HEK293T (cell line): ENCODE measurements around the gene NDUFAF4.

ENCODE experiments used
- CTCF ChIA-PET: fragments of 350-600 bp; formaldehyde crosslinking; extraction: SDS; loops from one replicate; lab custom pipeline; 2021; ENCODE audit warnings: antibody characterized with exemption, inconsistent platforms; lab: Yijun Ruan, JAX
- POLR2A ChIA-PET: fragments of 350-600 bp; formaldehyde crosslinking; extraction: SDS; loops from one replicate; lab custom pipeline; 2020; ENCODE audit warnings: antibody characterized with exemption, inconsistent platforms; lab: Yijun Ruan, JAX
- DNase-seq: peaks from one replicate; pipeline ENCODE4 v3.0.0; 2012; ENCODE audit warnings: mixed read lengths; ENCODE audit errors: extremely low spot score
- ARNT ChIP-seq: fragments of 450-650 bp; IDR thresholded peaks from 2 replicates; pipeline ENCODE4 v1.6.1; 2017; ENCODE audit warnings: mild to moderate bottlenecking
- BHLHE40 ChIP-seq: fragments of 450-650 bp; IDR thresholded peaks from 2 replicates; pipeline ENCODE4 v1.6.1; 2016; ENCODE audit warnings: mild to moderate bottlenecking, moderate library complexity, borderline replicate concordance
- CTBP1 ChIP-seq: fragments of 450-650 bp; IDR thresholded peaks from 2 replicates; pipeline ENCODE4 v1.6.1; 2016; ENCODE audit warnings: borderline replicate concordance
- ELF4 ChIP-seq: fragments of 450-650 bp; IDR thresholded peaks from 2 replicates; pipeline ENCODE4 v1.6.1; 2017; ENCODE audit warnings: antibody characterized with exemption
- FOXA1 ChIP-seq: fragments of 450-650 bp; IDR thresholded peaks from 2 replicates; pipeline ENCODE4 v1.6.1; 2016; ENCODE audit warnings: mild to moderate bottlenecking
- FOXK2 ChIP-seq: fragments of 450-650 bp; IDR thresholded peaks from 2 replicates; pipeline ENCODE4 v1.6.1; 2016; ENCODE audit warnings: mild to moderate bottlenecking
- FOXM1 ChIP-seq: fragments of 450-650 bp; IDR thresholded peaks from 2 replicates; pipeline ENCODE4 v1.6.1; 2017; ENCODE audit warnings: mild to moderate bottlenecking, borderline replicate concordance
- HDGF ChIP-seq: fragments of 450-650 bp; IDR thresholded peaks from 2 replicates; pipeline ENCODE4 v1.6.1; 2017; ENCODE audit warnings: antibody characterized with exemption, borderline replicate concordance
- L3MBTL2 ChIP-seq: fragments of 450-650 bp; conservative IDR thresholded peaks from 2 replicates; pipeline ENCODE4 v1.6.1; 2016; ENCODE audit warnings: mild to moderate bottlenecking
- LEF1 ChIP-seq: fragments of 450-650 bp; IDR thresholded peaks from 2 replicates; pipeline ENCODE4 v1.6.1; 2017; ENCODE audit warnings: mild to moderate bottlenecking, borderline replicate concordance
- NFRKB ChIP-seq: fragments of 450-650 bp; IDR thresholded peaks from 2 replicates; pipeline ENCODE4 v1.6.1; 2016; ENCODE audit warnings: mild to moderate bottlenecking, moderate library complexity
- SP1 ChIP-seq: fragments of 450-650 bp; IDR thresholded peaks from 2 replicates; pipeline ENCODE4 v1.6.1; 2017
- SUZ12 ChIP-seq: fragments of 450-650 bp; IDR thresholded peaks from 2 replicates; pipeline ENCODE4 v1.6.1; 2016; ENCODE audit warnings: mild to moderate bottlenecking
- TARDBP ChIP-seq: fragments of 450-650 bp; IDR thresholded peaks from 2 replicates; pipeline ENCODE4 v1.6.1; 2016
- ZNF384 ChIP-seq: fragments of 450-650 bp; IDR thresholded peaks from 2 replicates; pipeline ENCODE4 v1.6.1; 2016
- TF ChIP-seq, protein P1 (sequence below): fragments of 450-650 bp; IDR thresholded peaks from 2 replicates; pipeline ENCODE4 v1.6.1; 2016

NDUFAF4 gene

DNA sequence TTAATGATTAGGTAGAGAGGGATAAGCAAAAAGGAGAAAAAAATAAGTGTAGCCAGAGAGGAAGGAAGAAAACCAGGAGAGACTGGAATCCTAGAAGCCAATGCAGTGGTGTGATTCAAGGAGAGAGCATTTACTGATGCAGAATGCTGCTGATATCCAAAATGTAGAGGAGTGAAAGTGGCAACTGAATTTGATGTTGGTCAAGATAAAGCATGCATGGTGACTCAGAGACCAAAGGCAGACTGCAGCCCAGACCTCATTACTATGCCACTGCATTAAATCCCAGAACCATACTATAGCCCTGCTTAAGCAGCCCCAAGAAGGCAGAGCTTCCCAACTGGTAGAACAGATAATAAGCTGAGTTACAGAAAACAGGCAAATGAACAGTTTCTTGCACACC lies 42.6 kb upstream of the NDUFAF4 start:
- POLR2A ChIA-PET: no interaction called here
- CTCF ChIA-PET: no interaction called here
- TF ChIP-seq SUZ12: no peak
- TF ChIP-seq CTBP1: no peak
- TF ChIP-seq HDGF: no peak
- no peak for TF ChIP-seq BHLHE40
- no peak for TF ChIP-seq SP1
- no peak for TF ChIP-seq FOXA1
- no peak for TF ChIP-seq TARDBP
- DNase-seq: no peak

DNA sequence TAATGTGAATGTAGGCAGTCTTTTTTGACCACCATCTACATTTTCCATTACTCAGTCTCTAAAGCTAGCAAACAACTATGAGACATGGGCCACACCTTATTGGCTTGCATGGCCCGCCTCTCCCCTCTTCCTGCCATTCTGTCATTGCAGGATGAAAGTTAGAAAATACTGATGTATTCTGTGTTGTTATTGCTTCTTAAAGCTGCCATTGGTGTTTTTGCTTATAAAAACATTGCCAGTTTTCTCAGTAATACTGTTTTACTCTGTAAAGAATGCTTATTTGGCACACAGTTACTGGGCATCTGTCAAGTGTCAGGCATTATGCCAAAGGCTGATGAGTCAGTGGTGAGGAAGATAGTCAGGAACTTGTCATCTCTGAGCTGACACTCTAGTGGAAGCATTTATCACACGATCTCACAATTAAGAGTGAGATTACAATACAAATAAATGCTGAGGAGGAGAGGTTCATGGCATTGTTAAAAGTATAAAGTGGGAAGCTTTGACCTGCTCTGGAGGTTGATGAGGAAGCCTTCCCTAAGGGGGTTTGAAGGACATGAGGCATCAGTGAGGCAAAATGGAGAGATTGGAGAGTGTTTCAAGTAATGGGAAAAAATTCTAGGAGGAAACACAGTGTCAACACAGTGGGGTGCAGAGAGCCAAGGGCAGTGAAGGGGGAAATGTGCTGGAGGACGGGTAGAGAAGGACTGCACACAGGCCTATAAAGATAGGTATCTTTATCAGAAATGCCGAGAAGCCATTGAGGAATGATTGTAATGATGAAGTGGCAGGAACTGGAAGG lies 41.5 kb upstream of the NDUFAF4 start:
- DNase-seq: no peak
- POLR2A ChIA-PET: no interaction called here
- TF ChIP-seq FOXA1: no peak
- CTCF ChIA-PET: no interaction called here

DNA sequence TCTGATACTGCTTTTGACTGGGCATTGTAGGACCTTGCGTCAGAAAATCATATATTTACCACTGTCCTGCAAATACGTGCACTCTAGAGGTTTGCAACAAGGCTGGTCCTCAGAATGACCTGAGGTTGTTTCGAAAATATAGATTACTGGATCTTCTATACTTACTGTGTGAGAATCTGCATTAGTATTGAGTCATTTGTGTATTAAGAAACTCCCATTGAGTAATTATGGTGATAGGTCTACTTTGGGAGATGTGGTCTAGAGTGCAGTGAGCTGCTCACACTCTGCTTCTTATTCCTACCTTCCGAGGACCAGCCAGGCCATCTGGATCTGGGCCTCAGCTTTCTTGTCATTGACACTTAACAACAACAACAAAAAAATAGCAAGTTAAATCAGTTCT lies 36.4 kb upstream of the NDUFAF4 start:
- no peak for DNase-seq
- TF ChIP-seq LEF1 (no peak), HDGF (no peak), FOXK2 (no peak), ZNF384 (no peak), ELF4 (no peak), FOXM1 (no peak), ARNT (no peak), BHLHE40 (no peak), FOXA1 (no peak), NFRKB (no peak), SUZ12 (no peak), CTBP1 (no peak), TARDBP (no peak)
- TF ChIP-seq, protein P1, sequence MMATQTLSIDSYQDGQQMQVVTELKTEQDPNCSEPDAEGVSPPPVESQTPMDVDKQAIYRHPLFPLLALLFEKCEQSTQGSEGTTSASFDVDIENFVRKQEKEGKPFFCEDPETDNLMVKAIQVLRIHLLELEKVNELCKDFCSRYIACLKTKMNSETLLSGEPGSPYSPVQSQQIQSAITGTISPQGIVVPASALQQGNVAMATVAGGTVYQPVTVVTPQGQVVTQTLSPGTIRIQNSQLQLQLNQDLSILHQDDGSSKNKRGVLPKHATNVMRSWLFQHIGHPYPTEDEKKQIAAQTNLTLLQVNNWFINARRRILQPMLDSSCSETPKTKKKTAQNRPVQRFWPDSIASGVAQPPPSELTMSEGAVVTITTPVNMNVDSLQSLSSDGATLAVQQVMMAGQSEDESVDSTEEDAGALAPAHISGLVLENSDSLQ: no peak
- ChIA-PET POLR2A (no interaction called here), CTCF (no interaction called here)

DNA sequence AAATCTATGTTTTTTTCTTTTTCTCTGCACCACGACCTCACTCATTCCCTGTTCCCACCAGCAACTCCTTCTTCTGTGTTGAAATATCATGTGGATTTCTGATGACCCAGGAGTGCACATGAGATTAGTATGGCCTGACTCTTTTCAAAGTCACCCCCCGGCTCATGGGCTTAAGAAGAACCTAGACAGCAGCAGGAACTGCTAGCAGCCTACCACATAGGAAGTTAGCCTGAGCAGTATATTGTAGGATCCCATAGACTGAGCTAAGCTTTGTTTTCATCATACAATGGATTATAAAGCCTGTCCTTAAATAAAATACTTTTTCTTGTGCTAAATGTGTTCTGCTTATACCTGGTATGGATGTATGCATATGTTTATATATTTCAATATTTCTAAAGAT lies 33.5 kb upstream of the NDUFAF4 start:
- TF ChIP-seq SUZ12 (no peak), NFRKB (no peak), BHLHE40 (no peak), HDGF (no peak), CTBP1 (no peak), ZNF384 (no peak), FOXA1 (no peak), L3MBTL2 (no peak), FOXK2 (no peak), LEF1 (no peak), FOXM1 (no peak), ARNT (no peak)
- TF ChIP-seq, protein P1: no peak
- CTCF ChIA-PET: interaction anchor here (0.7 kb wide), 1 partner anchor 119 kb away, joined by 3 read pairs; no protein-coding TSS in a partner anchor
- POLR2A ChIA-PET: no interaction called here
- DNase-seq: no peak

DNA sequence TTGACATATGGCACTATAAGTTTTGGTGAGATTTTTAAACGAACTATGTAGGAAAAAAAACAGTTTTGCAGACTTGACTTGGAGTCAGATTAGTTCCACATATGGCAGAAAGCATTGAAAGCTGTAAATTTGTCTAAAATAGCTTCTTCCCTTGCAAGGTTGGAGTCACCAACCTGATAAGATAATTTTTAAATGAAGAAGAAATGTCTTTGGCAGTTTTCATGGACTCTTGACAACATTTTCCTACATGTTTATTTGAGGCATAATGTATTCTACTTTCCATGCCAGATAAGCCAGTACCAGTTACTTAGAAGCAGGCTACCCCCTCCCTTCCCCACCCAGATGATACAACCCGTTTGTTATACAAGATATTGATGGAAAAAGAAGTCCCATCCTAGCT lies 32.0 kb upstream of the NDUFAF4 start:
- ChIA-PET POLR2A (no interaction called here), CTCF (no interaction called here)
- TF ChIP-seq HDGF: no peak
- TF ChIP-seq BHLHE40: no peak
- no peak for TF ChIP-seq FOXK2
- no peak for TF ChIP-seq CTBP1
- TF ChIP-seq SUZ12: no peak
- TF ChIP-seq LEF1: no peak
- TF ChIP-seq FOXA1: no peak
- no peak for TF ChIP-seq NFRKB
- no peak for TF ChIP-seq TARDBP
- no peak for TF ChIP-seq ZNF384
- no peak for TF ChIP-seq FOXM1
- no peak for TF ChIP-seq L3MBTL2
- TF ChIP-seq ARNT: no peak
- no peak for TF ChIP-seq ELF4
- DNase-seq: no peak

DNA sequence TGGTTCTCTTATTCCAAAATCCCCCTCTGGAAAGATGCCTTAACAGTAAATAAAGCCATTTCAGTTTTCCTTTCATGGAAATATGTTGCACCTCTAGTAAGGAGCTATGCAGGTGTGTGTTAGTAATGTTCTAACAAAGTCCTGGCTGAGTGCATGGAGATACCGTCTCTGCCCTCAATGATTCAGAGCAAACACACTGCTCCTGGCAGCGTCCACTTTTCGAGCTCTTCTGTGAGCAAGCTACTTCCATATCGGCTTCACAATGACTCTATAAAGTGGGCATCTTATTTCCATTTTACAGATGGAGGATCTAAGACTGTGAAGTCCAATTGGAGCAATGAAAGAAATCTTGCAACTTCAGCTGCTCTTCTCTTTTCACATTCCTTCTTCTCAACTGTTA lies 30.0 kb upstream of the NDUFAF4 start:
- CTCF ChIA-PET: interaction anchor here (0.6 kb wide), 1 partner anchor 31 kb away, joined by 3 read pairs; no protein-coding TSS in a partner anchor
- POLR2A ChIA-PET: interaction anchor here (1.2 kb wide), 1 partner anchor 30 kb away, joined by 3 read pairs; no protein-coding TSS in a partner anchor
- TF ChIP-seq BHLHE40 (no peak), ELF4 (no peak), CTBP1 (no peak), NFRKB (no peak), HDGF (no peak), ZNF384 (no peak), SP1 (no peak), TARDBP (no peak)
- TF ChIP-seq, protein P1: no peak
- no peak for DNase-seq
